Measurements from ENCODE around the gene P2RX2.

- TF ChIP-seq CTCF (IDR thresholded peaks at IDR 0.05; ENCODE audit: low read depth, low read length, poor library complexity, severe bottlenecking) (no peak), EZH2phosphoT487 (IDR thresholded peaks at IDR 0.05; ENCODE audit: borderline replicate concordance, low read length) (no peak)
Measured at GRCh38 chr12:132603240-132604150, 15.1 kb upstream of the P2RX2 start.
